ENCODE measurements around the gene RPP30.

- TF ChIP-seq CTCF (conservative IDR thresholded peaks at IDR 0.05) (no peak), EZH2 (IDR thresholded peaks at IDR 0.05; ENCODE audit: low read depth) (no peak)
Observed at GRCh38 chr10:90930971-90931871, 59.4 kb downstream of the RPP30 start.

Data from PC-9 (cell line).